HG03159 (cell line): Measurements from ENCODE around the gene NCR3LG1.
"Not testable (repeated sequence)": the region's sequence is repeated elsewhere in the genome, so short reads cannot be mapped to it uniquely, and the experiment has no call there.

Experiments used
- ATAC-seq: cut with Tn5 transposase; IDR thresholded peaks from one replicate; pipeline ENCODE4 v1.9.1; 2021; ENCODE audit warnings: mild to moderate bottlenecking, moderate library complexity; ENCODE audit not compliant: unreplicated experiment

Gene NCR3LG1

DNA sequence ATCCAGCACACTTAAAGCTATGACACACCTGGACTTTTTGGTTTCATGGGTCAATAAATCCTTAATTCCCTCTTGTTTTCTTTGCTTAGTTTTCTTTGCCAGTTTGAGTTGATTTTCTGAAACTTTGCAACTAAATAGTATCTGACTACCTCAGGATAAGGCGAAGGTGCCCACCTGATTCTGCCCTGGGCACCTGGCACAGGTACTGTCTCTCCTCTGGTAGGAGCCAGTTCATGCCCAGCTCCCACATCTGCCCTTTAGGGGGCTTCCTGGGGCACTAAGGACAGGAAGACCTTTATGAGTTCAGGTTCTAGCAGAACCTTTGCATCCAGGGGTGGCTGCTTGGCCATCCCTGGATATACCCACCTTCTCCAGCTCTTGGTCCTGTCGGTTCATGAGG lies 56.4 kb downstream of the NCR3LG1 start:
- no peak for ATAC-seq

- no peak for ATAC-seq
Measured at GRCh38 chr11:17408641-17409040, 57.0 kb downstream of the NCR3LG1 start.

- no peak for ATAC-seq
Measured at GRCh38 chr11:17410606-17411379, 59.2 kb downstream of the NCR3LG1 start.

DNA sequence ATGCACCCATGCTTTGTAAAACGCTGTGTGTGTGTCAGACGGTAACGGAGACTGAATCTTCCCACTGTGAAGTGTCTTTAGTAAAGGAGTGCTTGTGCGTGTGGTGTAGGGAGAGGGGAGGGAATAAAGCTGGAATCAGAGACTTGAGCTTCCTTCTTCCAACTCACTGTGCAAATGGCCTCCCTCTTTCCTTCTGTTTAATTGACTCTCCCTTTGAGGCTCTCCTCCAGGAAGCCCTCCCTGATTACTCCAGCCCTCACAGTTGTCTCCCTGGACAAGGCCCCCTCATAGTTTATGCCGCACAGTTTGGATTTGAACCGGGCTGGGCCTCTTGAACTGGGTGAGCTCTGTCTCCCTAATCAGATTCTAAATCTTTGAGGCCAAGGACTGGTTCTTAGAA lies 59.8 kb downstream of the NCR3LG1 start:
- no peak for ATAC-seq

- ATAC-seq, result no peak
Measured at GRCh38 chr11:17412488-17413180, 61.0 kb downstream of the NCR3LG1 start.

DNA sequence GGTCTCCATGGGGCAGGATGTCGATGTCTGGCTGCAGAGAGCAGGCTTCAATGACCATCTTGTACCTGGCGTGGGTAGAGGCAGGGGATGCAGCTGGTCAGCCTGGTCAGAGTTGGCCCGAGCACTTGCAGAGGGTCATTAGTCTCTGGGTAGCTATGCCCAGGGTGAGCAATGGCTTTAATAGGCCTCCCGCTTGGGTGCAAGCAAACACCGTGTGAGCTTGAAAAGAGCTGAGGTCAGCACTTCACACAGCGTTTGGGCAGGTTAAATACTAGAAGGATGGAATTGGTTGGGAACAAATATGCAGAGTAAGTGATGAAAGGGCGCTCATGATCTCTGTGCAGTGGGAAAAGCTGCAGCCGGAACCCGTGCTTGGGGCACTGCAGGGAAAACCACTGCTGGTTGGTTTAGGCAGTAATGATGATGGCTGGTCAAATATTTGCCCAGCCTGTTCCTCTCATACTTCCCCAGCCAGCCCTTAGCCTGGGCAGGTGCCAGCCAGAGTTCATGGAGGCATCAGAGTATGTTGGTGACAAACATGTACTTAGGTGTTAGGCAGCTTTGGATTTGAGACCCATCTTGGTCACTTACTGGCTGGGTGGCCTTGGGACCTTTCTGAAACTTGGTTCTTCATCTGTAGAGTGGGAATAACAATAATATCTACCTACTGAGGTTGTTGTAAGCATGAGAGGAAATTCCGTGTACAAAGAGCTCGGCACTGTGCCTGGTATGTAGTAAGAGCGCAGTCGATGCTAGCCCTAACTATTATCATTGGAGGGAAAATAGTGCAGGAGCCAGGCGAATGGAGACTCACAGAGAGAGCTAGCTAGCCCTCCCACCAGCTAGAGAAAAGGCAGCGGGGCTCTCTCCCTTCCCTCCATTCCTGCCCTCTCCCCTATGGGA lies 62.1 kb downstream of the NCR3LG1 start:
- ATAC-seq, result no peak

GRCh38 chr11:17414317-17414737 lies 62.7 kb downstream of the NCR3LG1 start:
- ATAC-seq, result no peak

DNA sequence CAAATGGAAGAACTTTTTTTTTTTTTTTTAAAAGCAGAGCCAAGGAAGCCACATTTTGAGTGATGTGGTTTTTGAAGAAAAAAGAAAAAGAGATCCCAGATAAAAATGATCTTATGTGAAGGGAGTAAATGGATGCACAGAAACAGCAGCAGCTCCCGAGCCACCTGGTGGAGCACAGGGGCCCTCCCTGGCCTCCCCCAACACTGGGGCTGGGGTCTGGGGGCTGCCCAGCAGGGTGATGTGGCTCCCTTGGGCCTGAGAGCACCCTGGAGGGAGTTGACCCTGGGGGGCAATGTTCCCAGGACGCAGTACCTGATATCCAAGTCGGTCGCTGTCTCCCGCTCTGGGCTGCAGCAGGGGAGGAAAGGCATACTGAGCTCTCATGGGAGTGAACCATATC lies 63.4 kb downstream of the NCR3LG1 start:
- ATAC-seq, result no peak

DNA sequence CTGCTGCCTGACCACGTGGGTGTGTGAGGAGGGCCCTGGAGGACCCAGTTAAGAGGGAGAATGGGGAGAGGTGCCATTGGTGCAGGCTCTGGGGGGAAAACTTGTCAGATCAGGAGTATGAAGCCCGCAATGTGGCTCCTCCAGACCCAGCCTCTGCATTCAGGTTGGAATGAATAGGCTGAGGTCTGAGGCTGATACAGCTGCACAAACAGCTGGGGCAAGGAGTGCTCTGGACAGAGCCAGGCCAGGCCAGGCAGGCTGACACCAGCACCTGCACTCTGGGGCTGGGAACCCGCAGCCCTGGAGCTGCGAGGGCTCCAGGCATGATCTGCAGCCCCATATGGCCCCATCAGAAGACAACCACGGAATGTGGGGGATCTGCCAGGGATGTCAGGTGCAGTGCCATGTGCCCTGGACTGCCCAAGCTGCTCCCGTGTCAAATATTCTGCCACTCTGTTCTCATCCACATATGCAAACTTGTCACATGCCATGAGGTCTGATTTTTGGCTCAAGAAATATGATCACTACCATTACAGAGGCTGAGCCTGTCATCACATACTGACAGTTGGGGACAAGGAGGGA lies 64.0 kb downstream of the NCR3LG1 start:
- no peak for ATAC-seq

DNA sequence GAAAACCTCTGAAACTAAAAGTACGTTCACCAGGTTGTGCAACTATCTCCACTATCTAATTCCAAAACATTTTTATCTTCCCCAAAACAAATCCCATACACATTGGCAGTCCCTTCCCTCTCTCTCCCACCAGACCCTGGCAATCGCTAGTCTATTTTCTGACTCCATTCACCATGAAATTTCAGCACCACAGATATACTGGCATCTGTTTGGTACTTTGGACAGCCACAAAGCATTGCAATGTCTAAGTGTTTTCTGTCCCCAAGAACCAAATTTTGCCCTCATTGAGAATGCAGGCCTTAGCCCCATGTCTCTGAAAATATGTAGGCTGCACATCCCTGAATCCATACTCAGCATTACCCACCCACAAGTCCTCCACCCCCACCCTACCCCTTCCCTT lies 64.9 kb downstream of the NCR3LG1 start:
- no peak for ATAC-seq

DNA sequence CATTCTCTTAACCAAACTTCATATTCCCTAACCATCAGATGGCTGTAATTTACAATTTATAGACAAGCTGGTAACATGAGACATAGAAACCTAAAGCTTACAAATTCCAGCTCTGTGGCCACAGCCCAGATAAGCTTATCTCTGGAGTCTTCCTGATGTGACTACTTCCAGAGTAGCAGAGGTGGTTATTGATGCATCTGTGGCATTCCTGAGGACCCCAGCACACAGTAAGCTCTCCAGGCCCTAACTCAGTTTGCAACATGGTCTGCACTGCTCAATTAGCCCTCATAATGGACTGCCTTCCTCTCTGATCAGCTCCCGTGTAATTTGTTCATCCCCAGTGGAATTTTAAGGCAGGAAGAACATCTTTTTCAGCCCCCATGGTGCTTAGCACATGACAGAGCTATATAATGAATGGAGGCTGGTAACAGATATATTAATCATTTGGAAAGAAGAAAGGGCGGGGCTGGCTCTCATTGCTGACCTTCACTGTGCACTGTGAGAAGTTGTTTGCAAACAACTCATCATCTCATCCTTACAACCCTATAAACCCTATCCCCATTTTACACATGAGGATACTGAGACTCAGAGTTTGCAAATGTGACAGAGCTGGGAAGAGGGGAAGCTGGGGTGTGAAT lies 67.0 kb downstream of the NCR3LG1 start:
- no peak for ATAC-seq

- ATAC-seq, result no peak
Measured at GRCh38 chr11:17421781-17422180, 70.2 kb downstream of the NCR3LG1 start.

DNA sequence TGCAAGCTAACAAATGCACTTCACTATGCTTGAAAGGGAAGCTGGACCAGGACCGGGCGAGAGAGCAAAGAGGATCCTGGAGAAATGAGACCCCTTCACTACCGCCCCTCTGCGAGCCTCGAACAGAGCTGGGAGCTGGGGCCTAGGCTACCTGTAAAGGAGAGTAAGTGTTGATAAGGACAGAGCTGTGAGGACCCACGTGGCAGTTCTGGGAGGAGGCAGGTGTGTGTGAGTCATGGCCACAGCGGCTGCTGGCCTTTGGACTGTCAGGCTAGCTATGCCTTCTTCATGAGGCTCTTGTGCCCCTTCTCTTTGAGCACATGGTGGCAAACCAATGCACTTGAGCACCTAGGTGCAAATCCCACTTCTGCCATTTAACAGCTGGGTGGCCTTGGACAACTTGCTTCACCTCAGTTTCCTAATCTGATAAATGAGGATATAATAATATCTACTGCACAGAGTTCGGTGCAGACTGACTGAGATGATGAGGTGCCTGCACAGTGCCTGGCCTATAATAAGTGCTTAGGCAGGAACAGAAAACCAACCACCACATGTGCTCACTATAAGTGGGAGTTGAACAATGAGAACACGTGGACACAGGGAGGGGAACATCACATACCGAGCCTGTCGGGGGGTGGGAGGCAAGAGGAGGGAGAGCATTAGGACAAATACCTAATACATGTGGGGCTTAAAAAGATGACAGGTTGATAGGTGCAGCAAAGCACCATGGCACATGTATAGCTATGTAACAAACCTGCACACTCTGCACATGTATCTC lies 72.1 kb downstream of the NCR3LG1 start:
- no peak for ATAC-seq

DNA sequence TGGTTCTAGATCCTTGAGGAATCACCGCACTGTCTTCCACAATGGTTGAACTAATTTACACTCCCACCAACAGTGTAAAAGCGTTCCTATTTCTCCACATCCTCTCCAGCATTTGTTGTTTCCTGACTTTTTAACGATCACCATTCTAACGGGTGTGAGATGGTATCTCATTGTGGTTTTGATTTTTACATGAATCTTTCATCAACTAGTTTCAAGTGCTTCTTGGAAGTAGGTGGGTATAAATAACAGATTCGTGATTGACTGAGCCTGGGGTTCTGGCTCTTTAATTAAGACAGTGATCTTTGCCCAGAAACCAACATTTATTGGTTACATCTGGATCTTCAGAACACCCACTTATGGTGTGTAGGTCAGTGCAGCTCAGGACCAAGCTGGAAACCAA lies 74.6 kb downstream of the NCR3LG1 start:
- not testable (repeated sequence) for ATAC-seq
